ENCODE measurements around the gene LRMDA.
A peak's percentile ranks its signal among the peaks of the same experiment; 100 is the strongest.

The LRMDA gene

DNA sequence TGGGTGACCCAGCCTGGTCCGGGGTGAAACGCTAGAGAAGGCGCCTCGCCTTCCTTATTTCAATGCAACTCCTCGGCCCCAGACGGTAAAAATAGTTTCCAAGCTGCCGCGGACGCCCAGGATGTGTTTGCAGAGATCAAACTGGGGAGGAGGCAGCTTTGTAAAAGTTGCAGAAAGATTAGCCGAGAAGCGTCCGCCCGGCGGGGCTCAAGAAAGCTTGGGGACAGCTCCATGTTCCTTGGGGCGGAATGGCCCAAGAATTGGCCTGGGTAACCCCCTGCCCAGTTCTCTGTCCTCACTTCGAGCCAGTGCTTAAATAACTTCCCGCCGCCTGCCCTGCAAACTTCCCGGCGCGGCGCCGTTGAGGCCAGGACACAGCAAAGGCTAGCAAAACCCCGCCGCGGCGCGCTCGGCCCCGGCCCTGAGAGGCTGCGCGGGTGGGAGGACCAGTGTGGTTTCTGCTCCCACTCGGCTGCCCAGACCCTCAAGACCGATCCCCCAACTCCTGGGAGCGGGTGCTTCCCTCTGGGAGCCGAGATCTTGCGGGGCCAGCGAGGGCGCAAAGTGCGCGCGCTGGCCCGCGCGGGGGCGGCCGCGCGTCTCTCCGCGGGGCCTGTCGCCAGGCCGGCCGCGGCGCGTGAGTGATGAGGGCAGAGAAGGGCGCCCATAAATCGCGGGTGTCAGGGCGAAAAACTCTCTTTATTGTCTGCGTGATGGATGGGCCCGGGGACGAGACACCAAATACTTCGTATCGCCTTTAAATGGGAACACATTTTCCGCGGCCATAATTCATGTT lies 23.5 kb upstream of the LRMDA start:
- peaks cover 36% of the 10 kb centered on the region for H3K27me3 Mint-ChIP-seq (ENCODE audit: low read depth)
- H3K9me3 Mint-ChIP-seq: no peaks in the 10 kb centered on the region
- TF ChIP-seq, protein P1, sequence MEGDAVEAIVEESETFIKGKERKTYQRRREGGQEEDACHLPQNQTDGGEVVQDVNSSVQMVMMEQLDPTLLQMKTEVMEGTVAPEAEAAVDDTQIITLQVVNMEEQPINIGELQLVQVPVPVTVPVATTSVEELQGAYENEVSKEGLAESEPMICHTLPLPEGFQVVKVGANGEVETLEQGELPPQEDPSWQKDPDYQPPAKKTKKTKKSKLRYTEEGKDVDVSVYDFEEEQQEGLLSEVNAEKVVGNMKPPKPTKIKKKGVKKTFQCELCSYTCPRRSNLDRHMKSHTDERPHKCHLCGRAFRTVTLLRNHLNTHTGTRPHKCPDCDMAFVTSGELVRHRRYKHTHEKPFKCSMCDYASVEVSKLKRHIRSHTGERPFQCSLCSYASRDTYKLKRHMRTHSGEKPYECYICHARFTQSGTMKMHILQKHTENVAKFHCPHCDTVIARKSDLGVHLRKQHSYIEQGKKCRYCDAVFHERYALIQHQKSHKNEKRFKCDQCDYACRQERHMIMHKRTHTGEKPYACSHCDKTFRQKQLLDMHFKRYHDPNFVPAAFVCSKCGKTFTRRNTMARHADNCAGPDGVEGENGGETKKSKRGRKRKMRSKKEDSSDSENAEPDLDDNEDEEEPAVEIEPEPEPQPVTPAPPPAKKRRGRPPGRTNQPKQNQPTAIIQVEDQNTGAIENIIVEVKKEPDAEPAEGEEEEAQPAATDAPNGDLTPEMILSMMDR (IDR thresholded peaks at IDR 0.05; ENCODE audit: unreplicated experiment in 3 of 3): no peak
- peak overlapping the region; percentile 83 to 90 (median 87) for H3K4me3 Mint-ChIP-seq
- peaks cover 38% of the 10 kb centered on the region for H3K4me1 Mint-ChIP-seq
- H3K36me3 Mint-ChIP-seq (ENCODE audit: low read depth): no peaks in the 10 kb centered on the region
- peak overlapping the region; percentile 90 to 96 (median 92) for H3K27ac Mint-ChIP-seq

DNA sequence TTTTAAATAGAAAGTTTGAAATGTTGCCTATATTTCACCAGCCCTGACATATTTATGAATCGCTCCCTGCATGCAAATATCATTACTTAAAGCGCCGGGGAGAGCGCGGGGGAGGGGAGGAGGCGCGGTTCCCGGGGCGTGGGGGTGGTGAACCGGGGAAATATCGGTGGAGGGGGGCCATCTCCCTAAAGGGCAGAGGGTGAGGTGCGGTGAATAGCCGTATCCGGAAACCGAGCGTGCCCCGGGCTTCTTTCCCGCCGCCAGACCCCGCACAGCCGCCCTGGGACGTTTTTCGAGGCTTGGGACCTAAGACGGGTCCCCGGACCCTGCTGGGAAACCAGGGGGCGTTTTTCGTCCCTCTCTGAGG lies 22.9 kb upstream of the LRMDA start:
- Mint-ChIP-seq H3K4me1 (peaks cover 38% of the 10 kb centered on the region), H3K27me3 (ENCODE audit: low read depth) (peaks cover 36% of the 10 kb centered on the region), H3K36me3 (ENCODE audit: low read depth) (no peaks in the 10 kb centered on the region), H3K9me3 (no peaks in the 10 kb centered on the region), H3K27ac (peak overlapping the region; percentile 85 to 96 (median 90)), H3K4me3 (peak overlapping the region; percentile 78 to 90 (median 83))
- TF ChIP-seq, protein P1 (IDR thresholded peaks at IDR 0.05; ENCODE audit: unreplicated experiment in 3 of 3): no peak

DNA sequence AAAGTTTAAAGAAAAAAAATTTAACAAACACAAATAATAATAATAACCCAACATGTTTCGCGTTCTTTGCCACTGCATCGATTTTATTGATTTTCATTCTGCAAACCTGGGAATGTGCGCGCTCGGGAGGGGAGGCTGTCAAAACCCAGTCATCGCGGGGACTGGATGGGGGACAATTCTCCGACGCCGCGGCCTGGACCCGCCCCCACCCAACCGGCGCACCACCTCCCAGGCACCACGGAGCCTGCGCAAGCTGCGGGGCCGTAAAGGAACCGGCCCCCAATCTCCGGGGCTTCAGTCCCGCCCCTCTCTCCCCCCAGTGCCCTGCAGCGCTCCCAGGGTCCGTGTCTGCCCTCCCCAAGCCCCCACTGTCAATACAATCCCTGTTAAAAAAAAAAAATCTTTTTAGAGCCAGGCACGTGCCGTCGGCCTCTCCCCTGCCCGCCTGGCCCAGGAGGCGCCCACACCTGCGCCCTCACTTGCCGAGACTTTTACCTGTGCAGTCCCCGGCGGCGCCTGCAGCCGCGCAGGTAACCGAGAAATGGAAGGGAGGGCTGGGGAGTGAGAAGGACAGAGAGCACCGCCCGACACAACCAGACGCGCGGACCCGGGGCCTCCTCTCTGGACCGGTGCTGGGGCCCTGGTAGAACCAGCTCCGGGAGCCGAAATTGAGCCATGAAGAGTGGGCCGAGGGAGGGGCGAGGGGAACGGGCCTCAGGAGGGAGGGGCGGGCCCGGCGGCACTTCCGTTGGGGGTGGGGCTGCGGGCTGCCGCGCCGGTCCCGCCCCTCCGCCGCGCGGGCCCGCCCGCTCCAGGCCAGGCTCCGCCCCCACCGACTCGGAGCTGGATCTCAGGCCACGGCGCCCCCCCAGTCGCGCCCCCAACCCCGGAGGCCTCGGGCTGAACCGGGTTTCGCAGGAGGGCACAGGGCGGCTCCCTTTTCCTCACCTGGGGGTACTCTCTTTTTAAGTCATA lies 22.2 kb upstream of the LRMDA start:
- Mint-ChIP-seq H3K36me3 (ENCODE audit: low read depth) (no peaks in the 10 kb centered on the region), H3K4me1 (peaks cover 33% of the 10 kb centered on the region), H3K9me3 (no peaks in the 10 kb centered on the region), H3K27ac (peak overlapping the region; percentile 87 to 96 (median 90)), H3K27me3 (ENCODE audit: low read depth) (peaks cover 41% of the 10 kb centered on the region), H3K4me3 (peak overlapping the region; percentile 83 to 90 (median 88))
- TF ChIP-seq, protein P1 (IDR thresholded peaks at IDR 0.05; ENCODE audit: unreplicated experiment in 3 of 3): no peak

DNA sequence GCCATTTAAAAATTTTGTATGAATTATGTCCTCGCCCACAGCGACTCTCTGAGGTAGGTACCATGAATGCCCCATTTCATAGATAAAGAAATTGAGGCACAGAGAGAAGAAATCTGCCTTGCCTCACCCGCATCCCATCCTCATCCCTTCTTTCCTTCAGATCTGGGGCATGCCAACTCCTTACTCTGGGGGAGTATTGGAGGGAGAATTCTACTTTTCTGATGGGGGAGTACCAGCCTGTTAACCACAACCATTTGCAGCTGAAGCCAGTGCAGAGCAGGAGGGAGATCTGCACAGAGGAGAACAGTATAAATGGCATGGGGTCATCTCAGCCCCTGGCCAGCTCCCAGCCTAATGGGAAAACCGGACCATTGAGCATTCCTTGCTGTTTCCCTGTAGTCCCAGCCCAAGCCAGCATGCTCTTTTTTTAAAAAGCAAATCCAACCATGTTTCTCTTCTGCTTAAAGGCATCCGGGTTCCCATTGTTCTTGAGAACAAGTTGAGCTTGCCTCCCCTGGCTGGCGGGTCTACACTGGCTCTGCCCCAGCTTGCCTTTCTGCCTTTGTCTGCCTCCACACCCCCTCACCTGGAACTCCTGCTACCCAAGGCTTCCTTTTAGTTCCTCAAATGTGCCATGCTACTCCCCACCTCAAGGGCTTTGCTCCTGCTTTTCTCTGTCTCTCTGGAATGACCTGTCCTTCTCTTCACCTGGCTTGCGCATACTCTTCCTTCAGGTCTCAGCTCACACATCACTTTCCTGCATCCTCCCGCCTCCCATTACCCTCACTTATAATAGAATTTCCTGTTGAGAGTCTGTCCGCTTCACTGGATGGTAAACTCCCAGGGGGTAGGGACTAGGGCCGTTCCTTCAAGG lies 21.1 kb upstream of the LRMDA start:
- Mint-ChIP-seq H3K36me3 (ENCODE audit: low read depth) (no peaks in the 10 kb centered on the region), H3K27me3 (ENCODE audit: low read depth) (peaks cover 44% of the 10 kb centered on the region), H3K4me3 (peak overlapping the region; percentile 80 to 88 (median 83)), H3K27ac (peak overlapping the region; percentile 51 to 87 (median 76)), H3K9me3 (no peaks in the 10 kb centered on the region), H3K4me1 (peaks cover 32% of the 10 kb centered on the region)
- TF ChIP-seq, protein P1 (IDR thresholded peaks at IDR 0.05; ENCODE audit: unreplicated experiment in 3 of 3): no peak

DNA sequence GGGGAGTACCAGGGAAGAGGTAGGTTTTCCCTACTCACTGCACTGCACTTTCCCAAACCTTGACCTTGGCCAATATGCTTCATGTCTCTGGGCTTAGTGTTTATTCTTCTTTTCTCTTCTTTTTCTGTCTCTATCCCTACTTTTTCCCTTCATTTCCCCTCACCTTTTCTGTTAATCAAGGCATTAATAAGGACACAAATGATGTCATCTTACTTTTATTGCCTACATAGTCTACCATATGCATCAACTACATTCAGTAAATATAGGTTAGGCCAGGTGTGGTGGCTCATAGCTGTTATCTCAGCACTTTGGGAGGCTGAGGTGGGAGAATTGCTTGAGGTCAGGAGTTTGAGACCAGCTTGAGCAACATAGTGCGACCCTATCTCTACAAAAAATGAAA lies 16.9 kb upstream of the LRMDA start:
- Mint-ChIP-seq H3K9me3 (no peaks in the 10 kb centered on the region), H3K4me1 (peaks cover 12% of the 10 kb centered on the region), H3K27ac (no peak overlapping the region), H3K27me3 (ENCODE audit: low read depth) (peaks cover 60% of the 10 kb centered on the region), H3K36me3 (ENCODE audit: low read depth) (no peaks in the 10 kb centered on the region), H3K4me3 (no peak overlapping the region)
- TF ChIP-seq, protein P1 (IDR thresholded peaks at IDR 0.05; ENCODE audit: unreplicated experiment in 3 of 3): no peak
